ENCODE data around the gene PIP5K1C. TPM values are rescaled to one million over a fixed set of nuclear protein-coding genes. Genes with fewer than 3 reads are reported as not detected.

The PIP5K1C gene
- total and polyA plus RNA-seq, 10 of the 15 experiments (the other 5 are each of a cell fraction or from before 2014, with no cell fraction given): 0.39 to 19.6 (median 5.3) TPM

GRCh38 chr19:3669082-3669946 is 31.0 kb downstream of the PIP5K1C start (continued):
- no peak for TF ChIP-seq USF1 (IDR thresholded peaks at IDR 0.05; ENCODE audit: borderline replicate concordance, extremely low read length, insufficient read depth, low read depth, low read length)
- no peak for TF ChIP-seq ATF7 (IDR thresholded peaks at IDR 0.05; ENCODE audit: low read depth)

- Histone ChIP-seq H3K79me2 (ENCODE audit: control insufficient read depth, insufficient read depth, low read length) (no peaks in the 10 kb centered on the region), H3K27ac (ENCODE audit: control insufficient read depth, insufficient read depth) (no peak overlapping the region), H3K4me1 (ENCODE audit: control insufficient read depth, insufficient read depth, low read length) (peaks cover 26% of the 10 kb centered on the region), H3K4me3 (no peak overlapping the region), H2AFZ (ENCODE audit: control insufficient read depth, low read depth, low read length) (no peak overlapping the region), H3K9me3 (replicated peaks; ENCODE audit: control insufficient read depth, insufficient read depth, low read length) (no peaks in the 10 kb centered on the region), H3K4me2 (ENCODE audit: control insufficient read depth, insufficient read depth) (no peak overlapping the region), H3K27me3 (replicated peaks in 1 of 2; ENCODE audit: control insufficient read depth in 2 of 2, insufficient read depth in 2 of 2, low read length in 1 of 2) (no peaks in the 10 kb centered on the region), H3K36me3 (ENCODE audit: control insufficient read depth in 2 of 2, insufficient read depth in 2 of 2, low read length in 1 of 2) (peaks cover 0 to 4% of the 10 kb centered on the region in 2 experiments; a peak in 2 of 4 replicates), H3K9ac (ENCODE audit: control insufficient read depth, insufficient read depth, low read length) (no peak overlapping the region), H4K20me1 (ENCODE audit: control insufficient read depth, insufficient read depth) (no peaks in the 10 kb centered on the region; the same call in 1 of the 2 replicates)
- 91% methylated on average over 28 of the region's 34 CpGs for WGBS (ENCODE audit: insufficient coverage, insufficient replicate concordance, low lambda C conversion rate, missing lambda C conversion rate)
- in situ Hi-C loops (cut with MboI) (loop anchor here (10.0 kb wide), 1 partner anchor 536 kb away; no protein-coding TSS in a partner anchor), intact Hi-C loops (cut with micrococcal nuclease; ENCODE audit: unreplicated experiment) (no loop called here)
- RAD21 ChIA-PET (ENCODE audit: unreplicated experiment): interaction anchor here (0.5 to 1.0 kb wide), 2 partner anchors 16 to 30 kb away, joined by 3 to 4 read pairs; no protein-coding TSS in a partner anchor
- CTCF ChIA-PET: no interaction called here
- no peak for DNase-seq (ENCODE audit: low read depth, low spot score)
- no peak for ATAC-seq
- SMC1A ChIA-PET (ENCODE audit: uncharacterized antibody, unreplicated experiment): no interaction called here
- no TSS peak for BruUV-seq (replicated peaks)
- POLR2A ChIA-PET: interaction anchor here (1.7 kb wide), 1 partner anchor 31 kb away, joined by 5 read pairs; no protein-coding TSS in a partner anchor
- no peak for FAIRE-seq
- no peak for TF ChIP-seq FOXK2 (IDR thresholded peaks at IDR 0.05)
- TF ChIP-seq ASH2L (IDR thresholded peaks at IDR 0.05; ENCODE audit: borderline replicate concordance, low read depth): no peak
- no peak for TF ChIP-seq TBL1XR1 (IDR thresholded peaks at IDR 0.05; ENCODE audit: low read depth, low read length)
- no peak for TF ChIP-seq ZBTB40 (IDR thresholded peaks at IDR 0.05; ENCODE audit: borderline replicate concordance)
- no peak for TF ChIP-seq EED (IDR thresholded peaks at IDR 0.05; ENCODE audit: low read depth)
- no peak for TF ChIP-seq MEF2B (IDR thresholded peaks at IDR 0.05; ENCODE audit: partially characterized antibody, poor library complexity, severe bottlenecking)
- no peak for TF ChIP-seq PML (IDR thresholded peaks at IDR 0.05; ENCODE audit: low read length)
- no peak for TF ChIP-seq SMARCA5 (IDR thresholded peaks at IDR 0.05)
- TF ChIP-seq SMC3 (IDR thresholded peaks at IDR 0.05; ENCODE audit: borderline replicate concordance, low read length): no peak
Observed at GRCh38 chr19:3668331-3669081, 31.8 kb downstream of the PIP5K1C start.
